Neutrophil (primary cell): Measurements from ENCODE around the gene C15orf62.

ENCODE experiments used
- H3K27ac ChIP-seq: fragments of 200-600 bp; sonication (generic); 2 replicates; pipeline ENCODE4 v1.5.1; 2016; ENCODE audit warnings: mild to moderate bottlenecking, moderate library complexity
- H3K27me3 ChIP-seq: fragments of 200-600 bp; sonication (generic); 2 replicates; pipeline ENCODE4 v1.6.0; 2016; ENCODE audit warnings: mild to moderate bottlenecking
- H3K36me3 ChIP-seq: fragments of 200-600 bp; sonication (generic); 2 replicates; pipeline ENCODE4 v1.5.1; 2017
- H3K4me1 ChIP-seq, 2 experiments: fragments of 200-600 bp in 1 of 2; sonication (generic) in 1 of 2; 1 replicate in 1 of 2; 2 replicates in 1 of 2; pipeline versions ENCODE4 v1.5.1 to v1.6.1; 2013 to 2016; ENCODE audit warnings: low read depth in 1 of 2, low read length in 1 of 2, mild to moderate bottlenecking in 1 of 2, moderate library complexity in 1 of 2; ENCODE audit not compliant: control insufficient read depth in 1 of 2, insufficient read depth in 1 of 2
- H3K4me3 ChIP-seq, 2 experiments: fragments of 200-600 bp in 1 of 2; sonication (generic) in 1 of 2; 1 replicate in 1 of 2; 2 replicates in 1 of 2; pipeline ENCODE4 v1.5.1; 2013 to 2016; ENCODE audit warnings: low read depth in 1 of 2, low read length in 1 of 2, mild to moderate bottlenecking in 1 of 2, moderate library complexity in 1 of 2
- H3K9me3 ChIP-seq: fragments of 200-600 bp; sonication (generic); 2 replicates; pipeline ENCODE4 v1.5.1; 2016
- CTCF ChIP-seq: fragments of 200-600 bp; sonication (generic); IDR thresholded peaks from 2 replicates; pipeline ENCODE4 v1.5.1; 2016; ENCODE audit warnings: antibody characterized with exemption

The C15orf62 gene

GRCh38 chr15:40803076-40803475, 33.3 kb downstream of the C15orf62 start:
- Histone ChIP-seq H3K4me3 (no peak overlapping the region), H3K27me3 (no peaks in the 10 kb centered on the region), H3K27ac (no peak overlapping the region), H3K4me1 (peaks cover 12 to 13% of the 10 kb centered on the region in 2 experiments), H3K36me3 (no peaks in the 10 kb centered on the region), H3K9me3 (no peaks in the 10 kb centered on the region)
- no peak for TF ChIP-seq CTCF

GRCh38 chr15:40803688-40804087, 33.9 kb downstream of the C15orf62 start:
- Histone ChIP-seq H3K4me1 (peaks cover 15 to 16% of the 10 kb centered on the region in 2 experiments), H3K36me3 (no peaks in the 10 kb centered on the region), H3K9me3 (no peaks in the 10 kb centered on the region), H3K27ac (no peak overlapping the region), H3K4me3 (no peak overlapping the region), H3K27me3 (no peaks in the 10 kb centered on the region)
- TF ChIP-seq CTCF = no peak

DNA sequence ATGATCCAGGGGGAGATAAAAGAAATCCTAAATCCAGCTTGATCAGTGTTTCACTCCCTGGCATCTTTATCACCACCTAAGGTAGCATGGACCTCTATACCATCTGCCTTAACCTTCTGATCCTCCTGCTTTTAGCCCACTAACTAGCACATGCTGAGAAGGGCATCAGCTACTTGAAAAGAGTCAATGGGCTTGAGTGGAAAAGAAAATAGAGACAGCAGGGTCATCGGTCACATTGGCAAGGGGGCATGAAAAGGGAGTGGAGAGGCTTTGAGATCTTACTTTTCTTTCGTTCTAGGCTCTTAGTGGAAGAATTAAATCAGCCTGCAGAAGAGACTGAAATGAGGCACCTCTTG, 36.9 kb downstream of the C15orf62 start:
- no peaks in the 10 kb centered on the region for H3K9me3 ChIP-seq
- no peak for TF ChIP-seq CTCF
- H3K4me1 ChIP-seq = peaks cover 15 to 16% of the 10 kb centered on the region in 2 experiments
- no peaks in the 10 kb centered on the region for H3K27me3 ChIP-seq
- H3K4me3 ChIP-seq = peak overlapping the region; percentile 98 to 100
- peak overlapping the region; percentile 80 for H3K27ac ChIP-seq
- peaks cover 23% of the 10 kb centered on the region for H3K36me3 ChIP-seq

GRCh38 chr15:40807028-40807887, 37.5 kb downstream of the C15orf62 start, which contains the start of the genes DNAJC17 and ZFYVE19:
Gene DNAJC17, minus strand, starts transcription at chr15:40807473. Its CDS starts 27 bp downstream, at chr15:40807446.
Gene ZFYVE19, plus strand, starts transcription at chr15:40807089. Its CDS starts 501 bp downstream, at chr15:40807590.
- Histone ChIP-seq H3K36me3 (peaks cover 25% of the 10 kb centered on the region), H3K9me3 (no peaks in the 10 kb centered on the region), H3K4me3 (peak within 1 kb of the TSS; percentile 98 to 100), H3K27ac (peak within 1 kb of the TSS; percentile 80), H3K27me3 (no peaks in the 10 kb centered on the region), H3K4me1 (peaks cover 15 to 16% of the 10 kb centered on the region in 2 experiments)
- peak; percentile 27 for TF ChIP-seq CTCF

DNA sequence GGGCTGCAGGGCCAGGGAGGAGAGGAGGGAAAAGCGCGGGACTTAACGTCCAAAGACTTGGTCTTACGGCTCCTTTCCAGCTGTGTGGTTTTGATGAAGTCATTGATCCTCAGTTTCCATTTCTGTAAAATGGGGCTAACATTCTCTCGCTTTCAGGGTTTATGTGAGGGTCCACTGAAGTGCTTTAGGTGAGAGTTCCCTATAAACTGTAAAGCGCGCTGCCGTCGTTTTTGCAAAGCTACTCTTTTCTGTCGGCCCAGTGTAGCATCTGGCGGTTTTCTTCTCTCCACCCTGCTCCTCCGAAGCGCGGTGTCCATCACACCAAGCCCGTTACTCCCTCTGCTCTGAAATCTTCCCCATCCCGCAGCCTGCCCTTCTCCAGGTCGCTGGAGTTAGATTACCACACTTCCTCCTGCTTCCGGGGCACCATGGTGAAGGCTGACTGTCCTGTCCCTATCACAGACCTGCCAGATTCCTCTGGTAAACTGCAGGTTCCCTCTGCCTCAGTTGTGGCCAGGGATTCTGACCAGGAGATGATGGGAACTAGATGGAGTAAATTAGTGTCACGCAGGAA, 38.2 kb downstream of the C15orf62 start:
- Histone ChIP-seq H3K27me3 (no peaks in the 10 kb centered on the region), H3K4me3 (peak overlapping the region; percentile 98 to 100), H3K36me3 (peaks cover 30% of the 10 kb centered on the region), H3K9me3 (no peaks in the 10 kb centered on the region), H3K27ac (peak overlapping the region; percentile 80), H3K4me1 (peaks cover 15 to 16% of the 10 kb centered on the region in 2 experiments)
- TF ChIP-seq CTCF = no peak
